ENCODE results near the gene DNAJA2. TPM values are rescaled to one million over a fixed set of nuclear protein-coding genes. Genes with fewer than 3 reads are reported as not detected.
"Not testable (repeated sequence)": the region's sequence is repeated elsewhere in the genome, so short reads cannot be mapped to it uniquely, and the experiment has no call there.

DNAJA2 gene
- polyA plus RNA-seq, 1 donor from 2014 or later: 76.2 TPM

- Mint-ChIP-seq H3K27me3 (no peaks in the 10 kb centered on the region), H3K4me3 (no peak overlapping the region), H3K36me3 (peaks cover 9% of the 10 kb centered on the region), H3K9me3 (no peaks in the 10 kb centered on the region), H3K4me1 (peaks cover 10 to 15% (median 13%) of the 10 kb centered on the region in 3 donors), H3K27ac (peak overlapping the region in 1 of 3 donors; percentile 21)
Observed at GRCh38 chr16:46962629-46963028, 10.8 kb downstream of the DNAJA2 start.

GRCh38 chr16:46961373-46962353, 11.8 kb downstream of the DNAJA2 start:
- no peaks in the 10 kb centered on the region for H3K27me3 Mint-ChIP-seq

DNA sequence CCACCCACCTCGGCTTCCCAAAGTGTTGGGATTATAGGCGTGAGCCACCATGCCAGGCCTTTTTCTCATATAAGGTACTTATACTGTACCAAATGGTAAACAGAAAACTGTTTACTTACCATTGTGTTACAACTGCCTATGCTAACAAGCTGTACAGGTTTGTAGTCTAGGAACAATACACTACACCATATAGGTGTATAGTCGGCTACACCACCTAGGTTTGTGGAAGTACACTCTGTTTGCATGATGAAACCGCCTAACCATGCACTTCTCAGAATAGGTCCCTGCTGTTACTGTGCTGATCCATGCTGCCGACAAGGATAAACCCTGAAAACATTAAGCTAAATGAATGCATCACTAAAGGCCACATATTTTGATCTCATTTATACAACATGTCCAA, 18.9 kb downstream of the DNAJA2 start:
- Mint-ChIP-seq H3K4me1 (no peaks in the 10 kb centered on the region), H3K4me3 (no peak overlapping the region), H3K27me3 (no peaks in the 10 kb centered on the region), H3K36me3 (peaks cover 5% of the 10 kb centered on the region), H3K27ac (no peak overlapping the region), H3K9me3 (no peaks in the 10 kb centered on the region)

More at GRCh38 chr16:46961373-46962353, 11.8 kb downstream of the DNAJA2 start:
- Mint-ChIP-seq H3K9me3 (no peaks in the 10 kb centered on the region), H3K27ac (peak overlapping the region; percentile 21 to 89 (median 59)), H3K36me3 (peaks cover 9% of the 10 kb centered on the region), H3K4me3 (peak overlapping the region in 1 of 4 donors; percentile 60), H3K4me1 (peaks cover 10 to 15% (median 13%) of the 10 kb centered on the region in 3 donors)

DNA sequence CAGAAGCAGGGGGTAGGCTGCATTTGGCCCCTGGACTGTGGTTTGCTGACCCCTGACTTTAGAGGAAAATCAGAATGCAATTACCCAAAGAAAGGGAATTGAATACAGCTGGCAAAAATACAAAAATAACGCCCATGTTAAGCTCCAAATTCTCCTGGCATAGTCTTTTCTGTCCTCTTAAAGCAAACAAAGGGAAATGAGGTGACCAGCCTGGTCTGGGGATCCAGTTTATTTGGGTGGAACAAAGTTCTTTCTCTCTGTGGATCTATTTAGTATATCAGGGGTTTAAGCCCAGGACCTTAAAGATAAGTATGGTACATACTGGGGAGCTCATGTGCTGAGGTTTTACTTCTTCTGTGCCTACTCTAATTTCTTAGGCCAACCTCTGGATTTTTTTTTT, 23.5 kb downstream of the DNAJA2 start:
- H3K4me3 Mint-ChIP-seq: no peak overlapping the region
- peaks cover 0 to 7% (median 4%) of the 10 kb centered on the region in 3 donors for H3K4me1 Mint-ChIP-seq
- H3K9me3 Mint-ChIP-seq: no peaks in the 10 kb centered on the region
- no peaks in the 10 kb centered on the region for H3K27me3 Mint-ChIP-seq
- H3K27ac Mint-ChIP-seq: peak overlapping the region in 2 of 3 donors; percentile 62 to 71
- peaks cover 1% of the 10 kb centered on the region for H3K36me3 Mint-ChIP-seq

DNA sequence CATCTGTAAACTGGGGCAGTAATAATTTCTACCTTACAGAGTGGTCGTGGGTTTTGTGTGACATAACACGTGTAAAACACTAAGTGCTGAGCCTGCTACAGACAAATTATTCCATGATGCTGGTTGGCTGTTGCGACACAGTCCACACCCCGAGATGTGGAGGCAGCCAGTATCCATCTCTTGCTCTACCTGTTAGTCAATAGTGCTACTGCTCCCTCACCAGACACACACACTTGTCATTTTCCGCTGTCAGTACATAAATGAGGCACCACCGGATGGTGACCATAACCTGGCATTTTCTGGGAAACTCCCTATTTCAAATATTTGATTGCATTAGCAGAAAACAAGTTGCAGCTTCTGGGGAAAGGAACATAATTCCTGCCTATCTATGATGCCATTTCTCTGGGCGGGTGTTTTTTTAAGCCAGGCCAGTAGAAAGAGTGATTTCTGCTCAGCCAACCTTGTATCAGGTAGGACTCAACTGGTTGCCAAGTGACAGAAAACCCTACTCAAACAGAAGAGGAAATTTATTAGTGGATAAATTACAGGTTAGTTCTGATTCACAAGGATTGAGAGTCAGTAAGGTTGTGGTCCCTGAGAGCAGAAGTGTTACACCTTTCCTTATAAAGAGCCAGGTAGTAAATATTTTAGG, 24.1 kb downstream of the DNAJA2 start:
- no peaks in the 10 kb centered on the region for H3K36me3 Mint-ChIP-seq
- H3K27me3 Mint-ChIP-seq: no peaks in the 10 kb centered on the region
- no peak overlapping the region for H3K4me3 Mint-ChIP-seq
- peak overlapping the region in 1 of 3 donors; percentile 17 for H3K27ac Mint-ChIP-seq
- peaks cover 0 to 7% (median 4%) of the 10 kb centered on the region in 3 donors for H3K4me1 Mint-ChIP-seq
- no peaks in the 10 kb centered on the region for H3K9me3 Mint-ChIP-seq

DNA sequence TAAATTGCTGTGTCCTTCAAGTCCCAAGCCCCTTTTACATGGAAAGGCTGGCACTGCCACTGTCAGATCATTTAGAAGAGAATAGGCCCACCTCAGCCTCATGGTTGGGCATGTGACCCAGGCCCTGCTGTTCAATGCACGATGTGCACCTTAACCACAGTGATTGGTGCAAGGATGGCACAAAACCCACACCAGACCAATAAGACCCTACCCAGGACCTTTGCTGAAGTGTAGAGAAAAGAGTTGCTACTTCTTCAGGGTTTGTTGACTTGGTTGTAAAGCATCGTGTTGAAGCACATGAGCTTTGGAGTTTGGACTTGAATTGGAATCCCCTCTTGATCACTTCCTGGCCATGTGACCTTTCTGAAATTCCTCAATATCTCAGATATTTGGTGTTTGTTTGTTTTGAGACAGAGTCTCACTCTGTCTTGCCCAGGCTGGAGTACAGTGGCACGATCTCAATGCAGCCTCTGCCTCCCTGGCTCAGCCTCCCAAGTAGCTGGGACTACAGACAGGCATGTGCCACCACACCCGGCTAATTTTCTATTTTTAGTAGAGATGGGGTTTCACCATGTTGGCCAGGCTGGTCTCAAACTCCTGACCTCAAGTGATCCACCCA, 24.8 kb downstream of the DNAJA2 start:
- Mint-ChIP-seq H3K4me1 (peaks cover 0 to 7% (median 4%) of the 10 kb centered on the region in 3 donors), H3K27ac (peak overlapping the region in 1 of 3 donors; percentile 17), H3K4me3 (no peak overlapping the region), H3K9me3 (no peaks in the 10 kb centered on the region), H3K27me3 (no peaks in the 10 kb centered on the region), H3K36me3 (no peaks in the 10 kb centered on the region)

DNA sequence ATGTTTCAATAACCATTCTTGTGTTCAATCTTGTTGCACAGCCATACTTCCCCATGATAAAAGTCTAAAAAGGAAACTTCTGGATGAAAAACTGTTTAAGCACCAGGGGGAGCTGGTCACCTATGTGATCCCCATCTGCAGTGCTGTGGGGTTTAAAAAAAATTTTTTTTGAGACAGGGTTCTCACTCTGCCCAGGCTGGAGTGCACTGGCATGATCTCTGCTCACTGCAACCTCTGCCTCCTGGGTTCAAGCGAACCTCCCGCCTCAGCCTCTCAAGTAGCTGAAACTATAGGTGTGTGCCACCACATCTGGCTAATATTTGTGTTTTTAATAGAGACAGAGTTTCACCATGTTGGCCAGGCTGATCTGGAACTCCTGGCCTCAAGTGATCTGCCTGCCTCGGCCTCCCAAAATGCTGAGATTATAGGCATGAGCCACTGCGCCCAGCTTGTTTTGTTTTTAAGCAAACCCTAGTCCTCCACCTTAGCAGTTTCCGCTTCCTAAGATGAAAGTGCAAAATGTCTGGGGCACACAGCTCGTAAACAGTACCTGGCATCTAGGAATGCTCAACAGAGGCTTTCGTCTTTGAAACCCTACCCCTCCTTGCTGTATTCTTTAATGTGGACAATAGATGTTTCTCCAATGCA, 25.4 kb downstream of the DNAJA2 start:
- peaks cover 1 to 7% (median 4%) of the 10 kb centered on the region in 3 donors for H3K4me1 Mint-ChIP-seq
- no peak overlapping the region for H3K27ac Mint-ChIP-seq
- H3K9me3 Mint-ChIP-seq: no peaks in the 10 kb centered on the region
- no peak overlapping the region for H3K4me3 Mint-ChIP-seq
- H3K27me3 Mint-ChIP-seq: no peaks in the 10 kb centered on the region
- no peaks in the 10 kb centered on the region for H3K36me3 Mint-ChIP-seq

- H3K4me1 Mint-ChIP-seq, H3K4me3 Mint-ChIP-seq, H3K9me3 Mint-ChIP-seq, H3K36me3 Mint-ChIP-seq, H3K27me3 Mint-ChIP-seq, H3K27ac Mint-ChIP-seq: not testable (repeated sequence)
Observed at GRCh38 chr16:46944713-46945112, 28.8 kb downstream of the DNAJA2 start.

- Mint-ChIP-seq H3K9me3 (no peaks in the 10 kb centered on the region), H3K36me3 (peaks cover 3% of the 10 kb centered on the region), H3K4me3 (no peak overlapping the region), H3K4me1 (peaks cover 6 to 8% (median 6%) of the 10 kb centered on the region in 3 donors), H3K27me3 (no peaks in the 10 kb centered on the region), H3K27ac (no peak overlapping the region)
Observed at GRCh38 chr16:46937536-46937935, 35.9 kb downstream of the DNAJA2 start.

- Mint-ChIP-seq H3K27me3 (no peaks in the 10 kb centered on the region), H3K36me3 (peaks cover 3% of the 10 kb centered on the region), H3K27ac (peak overlapping the region in 1 of 3 donors; percentile 16), H3K4me3 (peak overlapping the region in 3 of 4 donors; percentile 61 to 83 (median 78)), H3K9me3 (no peaks in the 10 kb centered on the region), H3K4me1 (peaks cover 7 to 10% (median 9%) of the 10 kb centered on the region in 3 donors)
Observed at GRCh38 chr16:46932802-46933201, 40.7 kb downstream of the DNAJA2 start.

DNA sequence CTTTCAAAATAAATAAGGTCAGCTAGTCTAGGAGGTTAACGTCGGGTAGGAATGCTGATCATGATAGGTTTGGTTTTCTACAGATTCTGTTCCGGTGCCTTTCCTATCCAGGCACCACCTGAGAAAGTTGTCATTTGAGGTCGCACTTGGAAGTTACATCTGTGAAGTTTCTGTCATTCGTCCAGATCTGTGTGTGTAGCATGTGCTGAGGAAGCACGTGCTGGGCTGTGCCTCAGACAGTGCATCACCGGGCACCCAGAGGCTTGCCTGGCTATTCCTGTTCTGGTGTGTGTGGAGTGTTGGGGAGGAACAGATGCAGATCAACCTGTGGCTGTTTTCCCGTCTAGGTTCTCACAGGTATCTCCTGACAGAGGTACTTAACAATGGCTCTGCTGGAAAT, 42.6 kb downstream of the DNAJA2 start:
- no peaks in the 10 kb centered on the region for H3K36me3 Mint-ChIP-seq
- no peak overlapping the region for H3K4me3 Mint-ChIP-seq
- H3K9me3 Mint-ChIP-seq: no peaks in the 10 kb centered on the region
- H3K27ac Mint-ChIP-seq: no peak overlapping the region
- no peaks in the 10 kb centered on the region for H3K27me3 Mint-ChIP-seq
- peaks cover 7 to 9% (median 9%) of the 10 kb centered on the region in 3 donors for H3K4me1 Mint-ChIP-seq

DNA sequence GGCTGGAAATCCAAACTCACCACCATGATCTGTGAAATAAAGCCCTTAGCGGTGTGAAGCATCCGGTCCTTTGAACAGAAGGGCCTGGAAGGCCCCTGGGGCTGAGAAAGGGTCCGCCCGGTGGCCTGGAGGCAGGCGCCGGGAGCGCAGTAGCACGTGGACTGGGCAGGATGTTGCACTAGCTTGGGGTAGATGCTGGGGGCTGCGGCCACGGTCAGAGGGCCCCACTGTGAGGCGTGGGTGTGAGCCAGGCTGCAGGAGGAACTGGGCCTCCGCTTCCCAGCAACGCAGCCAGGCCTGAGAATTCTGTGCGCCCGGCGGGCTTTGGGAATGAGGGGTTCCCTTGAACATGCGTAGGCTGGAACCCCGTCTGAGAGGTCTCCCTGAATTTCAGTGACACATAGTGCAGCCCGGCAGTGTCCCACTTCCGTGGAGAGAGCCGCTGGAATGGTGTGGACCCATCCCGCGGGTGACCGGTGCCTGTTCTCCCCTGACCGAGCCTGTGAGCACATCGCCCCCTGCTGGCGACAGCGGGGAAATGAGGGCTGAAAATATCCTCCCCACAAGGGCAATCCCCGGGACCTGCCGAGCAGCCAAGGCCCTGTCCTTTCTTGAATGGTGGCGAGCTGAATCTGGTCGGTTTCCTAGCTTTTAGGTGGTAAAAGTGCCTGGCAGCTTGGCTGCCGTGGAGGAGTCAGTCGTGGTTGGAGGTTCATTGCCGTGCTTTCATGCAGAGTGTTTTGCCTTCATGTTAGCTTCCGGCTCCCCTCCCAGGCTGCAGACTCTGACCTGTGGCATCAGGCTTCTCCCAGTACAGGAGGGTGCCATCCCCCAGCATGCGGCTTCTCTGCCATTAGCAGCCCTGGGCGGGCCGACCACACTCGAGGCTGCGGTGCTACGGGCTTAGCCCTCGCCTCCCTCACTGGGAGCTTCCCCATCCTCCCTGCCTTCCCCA, 43.8 kb downstream of the DNAJA2 start:
- Mint-ChIP-seq H3K27me3 (no peaks in the 10 kb centered on the region), H3K9me3 (no peaks in the 10 kb centered on the region), H3K4me3 (no peak overlapping the region), H3K4me1 (peaks cover 7 to 9% (median 9%) of the 10 kb centered on the region in 3 donors), H3K27ac (peak overlapping the region in 1 of 3 donors; percentile 14), H3K36me3 (no peaks in the 10 kb centered on the region)

DNA sequence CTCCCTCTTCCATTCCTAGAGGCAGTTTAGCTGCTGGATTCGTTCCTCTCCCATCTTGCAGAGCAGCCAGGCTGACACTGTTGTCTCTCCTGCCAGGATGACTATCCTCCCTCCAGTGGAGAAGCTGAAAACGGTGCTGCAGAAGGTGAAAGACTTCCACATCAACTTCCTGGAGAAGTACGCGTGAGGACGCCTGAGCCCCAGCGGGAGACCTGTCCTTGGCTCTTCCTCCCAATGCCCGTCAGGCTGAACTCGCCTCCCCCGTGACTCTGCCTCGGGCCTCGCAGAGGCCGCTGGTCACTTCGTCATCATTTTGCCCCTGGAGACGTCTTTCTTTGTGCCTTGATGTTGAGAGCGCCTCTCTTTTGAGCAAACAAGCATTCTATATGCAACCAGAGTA, 44.7 kb downstream of the DNAJA2 start:
- Mint-ChIP-seq H3K27ac (no peak overlapping the region), H3K27me3 (no peaks in the 10 kb centered on the region), H3K9me3 (no peaks in the 10 kb centered on the region), H3K36me3 (no peaks in the 10 kb centered on the region), H3K4me1 (peaks cover 7 to 9% (median 9%) of the 10 kb centered on the region in 3 donors), H3K4me3 (no peak overlapping the region)

DNA sequence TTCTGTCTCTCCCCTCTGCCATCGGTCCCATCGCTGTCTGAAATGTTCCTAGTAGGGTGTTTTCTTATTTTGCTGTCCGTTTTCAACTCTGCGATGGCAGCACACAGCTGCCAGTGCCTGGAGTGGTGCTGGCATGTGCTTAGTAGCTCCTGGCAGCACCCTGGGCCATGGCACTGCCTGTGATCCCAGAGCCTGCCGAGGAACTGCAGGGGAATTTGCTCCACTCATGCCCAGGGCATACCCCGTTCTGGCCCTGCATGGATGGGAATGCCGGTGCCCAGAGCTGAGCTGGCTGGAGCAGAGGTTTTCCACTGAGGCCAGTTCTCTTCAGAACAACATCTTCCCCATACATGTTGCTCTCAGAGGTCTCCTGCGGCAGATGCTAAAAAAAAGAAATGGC, 46.2 kb downstream of the DNAJA2 start:
- Mint-ChIP-seq H3K9me3 (no peaks in the 10 kb centered on the region), H3K27ac (no peak overlapping the region), H3K4me3 (no peak overlapping the region)

More for the DNA sequence above, 46.2 kb downstream of the DNAJA2 start:
- no peaks in the 10 kb centered on the region for H3K27me3 Mint-ChIP-seq
- H3K36me3 Mint-ChIP-seq: peaks cover 2% of the 10 kb centered on the region
- H3K4me1 Mint-ChIP-seq: peaks cover 0 to 4% (median 3%) of the 10 kb centered on the region in 3 donors
